Measurements from ENCODE around the gene SENP1. TPM values are rescaled to one million over a fixed set of nuclear protein-coding genes. Genes with fewer than 3 reads are reported as not detected.

SENP1 gene
- total RNA-seq, 6 experiments from 2014 or later = 3.6 to 6.5 (median 5.1) TPM

- TF ChIP-seq CTCF (IDR thresholded peaks at IDR 0.05) (no peak), POLR2A (IDR thresholded peaks at IDR 0.05) (no peak)
- Histone ChIP-seq H3K9me3 (no peaks in the 10 kb centered on the region), H3K4me3 (no peak overlapping the region), H3K4me1 (no peaks in the 10 kb centered on the region), H3K36me3 (peaks cover 4 to 64% (median 11%) of the 10 kb centered on the region in 4 donors), H3K27ac (no peak overlapping the region), H3K27me3 (no peaks in the 10 kb centered on the region)
- ATAC-seq = no peak
- WGBS (ENCODE audit: insufficient coverage, low coverage, low lambda C conversion rate, missing lambda C conversion rate) = 93% methylated on average over 6 of the region's 6 CpGs
- intact Hi-C loops (cut with DNase I) = no loop called here
- no peak for DNase-seq
Observed at GRCh38 chr12:48063530-48063929, 42.3 kb downstream of the SENP1 start.

GRCh38 chr12:48061938-48062719 is 43.8 kb downstream of the SENP1 start:
- ATAC-seq = no peak
- Histone ChIP-seq H3K27ac (no peak overlapping the region), H3K9me3 (no peaks in the 10 kb centered on the region), H3K4me3 (no peak overlapping the region), H3K36me3 (peaks cover 4 to 65% (median 11%) of the 10 kb centered on the region in 4 donors), H3K27me3 (no peaks in the 10 kb centered on the region), H3K4me1 (no peaks in the 10 kb centered on the region)
- no peak for TF ChIP-seq POLR2A (IDR thresholded peaks at IDR 0.05)
- TF ChIP-seq CTCF (IDR thresholded peaks at IDR 0.05) = no peak
- 62% methylated on average over 1 of the region's 1 CpG for WGBS (ENCODE audit: insufficient coverage, low coverage, low lambda C conversion rate, missing lambda C conversion rate)
- intact Hi-C loops (cut with DNase I) = no loop called here
- DNase-seq = no peak

GRCh38 chr12:48060474-48060873 is 45.4 kb downstream of the SENP1 start:
- TF ChIP-seq POLR2A (IDR thresholded peaks at IDR 0.05) = no peak
- TF ChIP-seq CTCF (IDR thresholded peaks at IDR 0.05) = no peak
- WGBS (ENCODE audit: insufficient coverage, low coverage, low lambda C conversion rate, missing lambda C conversion rate) = 97% methylated on average over 2 of the region's 2 CpGs
- ATAC-seq (no peak), DNase-seq (no peak)
- Histone ChIP-seq H3K4me3 (no peak overlapping the region), H3K9me3 (no peaks in the 10 kb centered on the region), H3K27me3 (no peaks in the 10 kb centered on the region), H3K36me3 (peaks cover 4 to 52% (median 9%) of the 10 kb centered on the region in 4 donors), H3K27ac (no peak overlapping the region), H3K4me1 (no peaks in the 10 kb centered on the region)
- intact Hi-C loops (cut with DNase I) = no loop called here

GRCh38 chr12:48058771-48059170 is 47.1 kb downstream of the SENP1 start:
- H3K27ac ChIP-seq = no peak overlapping the region
- ATAC-seq = no peak
- no peaks in the 10 kb centered on the region for H3K27me3 ChIP-seq
- no peak for DNase-seq
- 99% methylated on average over 5 of the region's 5 CpGs for WGBS (ENCODE audit: insufficient coverage, low coverage, low lambda C conversion rate, missing lambda C conversion rate)
- no peak overlapping the region for H3K4me3 ChIP-seq
- peaks cover 0 to 35% (median 7%) of the 10 kb centered on the region in 4 donors for H3K36me3 ChIP-seq
- intact Hi-C loops (cut with DNase I) = no loop called here
- TF ChIP-seq POLR2A (IDR thresholded peaks at IDR 0.05) (no peak), CTCF (IDR thresholded peaks at IDR 0.05) (no peak)
- no peaks in the 10 kb centered on the region for H3K4me1 ChIP-seq
- no peaks in the 10 kb centered on the region for H3K9me3 ChIP-seq
